ENCODE results near the gene YWHAH. TPM values are rescaled to one million over a fixed set of nuclear protein-coding genes. Genes with fewer than 3 reads are reported as not detected.

The YWHAH gene
- total and polyA plus RNA-seq, 2 of the 8 experiments (the other 6 are each of a cell fraction or from before 2014, with no cell fraction given): 146 to 247 TPM

DNA sequence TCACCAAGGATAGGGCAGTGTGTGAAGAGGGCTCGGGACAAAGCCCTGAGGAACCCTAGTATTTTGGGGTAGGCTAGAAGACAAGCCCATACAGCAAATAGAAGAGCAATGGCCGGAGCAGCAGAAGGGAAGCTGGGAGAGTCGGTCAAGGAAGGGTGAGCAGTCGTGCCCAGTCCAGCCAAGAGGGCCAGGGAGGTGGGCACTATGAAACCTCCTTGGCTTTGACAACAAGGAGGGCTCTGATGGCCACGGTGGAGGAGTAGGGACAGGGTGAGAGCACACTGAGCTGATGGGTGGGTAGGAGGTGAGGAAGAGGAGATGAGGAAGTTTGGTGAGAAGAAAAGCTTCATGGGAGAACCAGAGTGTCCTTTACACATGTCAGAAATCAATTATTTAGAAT, 2.2 kb upstream of the YWHAH start:
- FAIRE-seq: no peak
- H4K20me1 ChIP-seq (replicated peaks in 1 of 2; ENCODE audit: control insufficient read depth in 1 of 2, insufficient read depth in 2 of 2, low read length in 2 of 2): peaks cover 4 to 7% of the 10 kb centered on the region in 2 experiments
- CTCF ChIA-PET (ENCODE audit: partially characterized antibody): interaction anchor here (0.6 to 3.2 kb wide), 11 partner anchors 8 to 166 kb away, joined by 3 to 12 read pairs (median 4); no protein-coding TSS in a partner anchor
- H3K27ac ChIP-seq (ENCODE audit: low read depth, low read length): no peak overlapping the region
- peaks cover 6% of the 10 kb centered on the region for H3K79me1 ChIP-seq (ENCODE audit: low read depth, low read length)
- no peak overlapping the region for H4K91ac ChIP-seq (replicated peaks; ENCODE audit: insufficient read length, low read length)
- no peak overlapping the region for H2BK20ac ChIP-seq (ENCODE audit: low read length)
- H2AFZ ChIP-seq (ENCODE audit: low read length): no peak overlapping the region
- peaks cover 2 to 14% (median 10%) of the 10 kb centered on the region in 4 experiments; a peak in 6 of 7 replicates for H3K4me1 ChIP-seq (replicated peaks in 1 of 4; ENCODE audit: control insufficient read depth in 3 of 4, insufficient read depth in 4 of 4, low read length in 3 of 4)
- no peak overlapping the region for H3K18ac ChIP-seq (ENCODE audit: extremely low read depth, low read length)
- no peak overlapping the region for H3K14ac ChIP-seq (ENCODE audit: insufficient read length)
- H3K9me3 ChIP-seq (ENCODE audit: insufficient read depth in 2 of 2, low read depth in 1 of 2, low read length in 1 of 2): no peaks in the 10 kb centered on the region
- 94% methylated on average over 5 of the region's 5 CpGs; no CpG with 5 or more reads in 1 of the 2 experiments for WGBS, 2 experiments (ENCODE audit: extremely low coverage in 1 of 2, insufficient coverage in 1 of 2, insufficient read length in 1 of 2, insufficient replicate concordance in 2 of 2, low coverage in 1 of 2, low lambda C conversion rate in 2 of 2, missing lambda C conversion rate in 1 of 2)
- H3K4ac ChIP-seq (replicated peaks; ENCODE audit: insufficient read length, low read depth, low read length): no peak overlapping the region
- POLR2A ChIA-PET (ENCODE audit: partially characterized antibody): interaction anchor here (1.0 to 2.6 kb wide), 5 partner anchors 9 to 42 kb away, joined by 3 to 12 read pairs (median 5); no protein-coding TSS in a partner anchor
- peaks cover 0 to 5% (median 0%) of the 10 kb centered on the region in 4 experiments; a peak in 1 of 8 replicates for H3K36me3 ChIP-seq (ENCODE audit: control insufficient read depth in 2 of 4, insufficient read depth in 4 of 4, low read length in 3 of 4)
- no peak overlapping the region for H2BK120ac ChIP-seq (replicated peaks; ENCODE audit: low read depth, low read length)
- peaks cover 16 to 23% of the 10 kb centered on the region in 2 experiments for H3K79me2 ChIP-seq (ENCODE audit: control insufficient read depth in 1 of 2, insufficient read depth in 2 of 2, low read length in 2 of 2)
- no peak overlapping the region for H4K8ac ChIP-seq (ENCODE audit: extremely low read depth, insufficient read depth, low read length)
- no peak overlapping the region for H2AK5ac ChIP-seq (ENCODE audit: low read depth, low read length)
- peaks cover 9% of the 10 kb centered on the region; the same call in 1 of the 2 replicates for H3K23me2 ChIP-seq (ENCODE audit: low read depth, low read length)
- H3K27me3 ChIP-seq (replicated peaks in 1 of 4; ENCODE audit: control insufficient read depth in 3 of 4, extremely low read depth in 1 of 4, insufficient read depth in 3 of 4, low read length in 3 of 4): no peaks in the 10 kb centered on the region
- no peak overlapping the region for H2BK15ac ChIP-seq (ENCODE audit: low read length)
- no peak overlapping the region for H3K23ac ChIP-seq (ENCODE audit: insufficient read length)
- H3K4me2 ChIP-seq (ENCODE audit: insufficient read depth in 1 of 2, low read depth in 2 of 2, low read length in 2 of 2): no peak overlapping the region
- H2BK12ac ChIP-seq (ENCODE audit: low read depth, low read length): peak overlapping the region; percentile 50; the same call in 1 of the 2 replicates
- no peak for DNase-seq (ENCODE audit: low read depth in 1 of 2, low spot score in 2 of 2)
- no peak overlapping the region for H3K56ac ChIP-seq (replicated peaks; ENCODE audit: insufficient read length, low read depth, low read length)
- H2BK5ac ChIP-seq (ENCODE audit: low read depth, low read length): no peak overlapping the region
- no peak overlapping the region for H3K4me3 ChIP-seq (ENCODE audit: extremely low read depth in 1 of 4, insufficient read depth in 2 of 4, low read depth in 3 of 4, low read length in 4 of 4)
- no peak overlapping the region for H3K9ac ChIP-seq (replicated peaks in 1 of 4; ENCODE audit: extremely low read depth in 1 of 4, low read depth in 3 of 4, low read length in 3 of 4)
- no peak overlapping the region for H4K5ac ChIP-seq (ENCODE audit: insufficient read length, low read depth, low read length)
- TF ChIP-seq, protein P1, sequence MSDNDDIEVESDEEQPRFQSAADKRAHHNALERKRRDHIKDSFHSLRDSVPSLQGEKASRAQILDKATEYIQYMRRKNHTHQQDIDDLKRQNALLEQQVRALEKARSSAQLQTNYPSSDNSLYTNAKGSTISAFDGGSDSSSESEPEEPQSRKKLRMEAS (IDR thresholded peaks at IDR 0.05): no peak
- TF ChIP-seq SIN3A (conservative IDR thresholded peaks at IDR 0.05 in 1 of 2, IDR thresholded peaks at IDR 0.05 in 1 of 2; ENCODE audit: low read depth in 1 of 2, low read length in 2 of 2) (no peak), HDAC2 (IDR thresholded peaks at IDR 0.05; ENCODE audit: borderline replicate concordance in 1 of 2, low read depth in 2 of 2, low read length in 2 of 2) (no peak), RXRA (IDR thresholded peaks at IDR 0.05; ENCODE audit: insufficient read depth, low read depth, low read length) (no peak)

Data from H1 (cell line).